H1 (cell line): ENCODE data around the gene FLT1. TPM values are rescaled to one million over a fixed set of nuclear protein-coding genes. Genes with fewer than 3 reads are reported as not detected.

Experiments used
- CTCF ChIA-PET: fragments of 300-600 bp; sonication (Branson Sonifier 250); formaldehyde crosslinking; loops from one replicate; lab custom pipeline; 2021; ENCODE audit not compliant: partially characterized antibody; lab: Charles Lee
- POLR2A ChIA-PET: fragments of 300-600 bp; sonication (Branson Sonifier 250); formaldehyde crosslinking; loops from one replicate; lab custom pipeline; 2021; ENCODE audit warnings: inconsistent platforms; ENCODE audit not compliant: partially characterized antibody; lab: Charles Lee
- DNase-seq, 2 experiments: peaks; one replicate each; pipeline versions ENCODE4 v3.0.0 to v3.0.0-alpha.2; 2010 to 2022; ENCODE audit warnings: low spot score in 2 of 2, low read depth in 1 of 2, mixed read lengths in 1 of 2
- FAIRE-seq: peaks from 2 replicates; lab custom pipeline; 2011; peaks lifted over from hg19 to GRCh38; lab: Jason Lieb, UNC
- H2AFZ ChIP-seq: 2 replicates; pipeline ENCODE4 v1.8.1; 2012; ENCODE audit warnings: low read length, inconsistent platforms
- H2AK5ac ChIP-seq: 2 replicates; pipeline ENCODE4 v1.6.1; 2013; ENCODE audit warnings: low read depth, low read length
- H2BK120ac ChIP-seq: replicated peaks from 2 replicates; pipeline ENCODE3; 2013; ENCODE audit warnings: low read depth, low read length, inconsistent platforms
- H2BK12ac ChIP-seq: 2 replicates; pipeline ENCODE4 v1.6.1; 2013; ENCODE audit warnings: low read depth, low read length
- H2BK15ac ChIP-seq: 2 replicates; pipeline ENCODE4 v1.6.1; 2013; ENCODE audit warnings: low read length
- H2BK20ac ChIP-seq: 2 replicates; pipeline ENCODE4 v1.6.1; 2013; ENCODE audit warnings: low read length
- H2BK5ac ChIP-seq: 2 replicates; pipeline ENCODE4 v1.6.1; 2013; ENCODE audit warnings: low read depth, low read length
- H3K14ac ChIP-seq: 2 replicates; pipeline ENCODE4 v1.6.1; 2013; ENCODE audit warnings: inconsistent platforms; ENCODE audit not compliant: insufficient read length
- H3K18ac ChIP-seq: 2 replicates; pipeline ENCODE4 v1.6.1; 2013; ENCODE audit warnings: low read length; ENCODE audit errors: extremely low read depth
- H3K23ac ChIP-seq: 2 replicates; pipeline ENCODE4 v1.6.1; 2013; ENCODE audit warnings: inconsistent platforms; ENCODE audit not compliant: insufficient read length
- H3K23me2 ChIP-seq: 2 replicates; pipeline ENCODE4 v1.6.1; 2013; ENCODE audit warnings: low read depth, low read length
- H3K27ac ChIP-seq: 2 replicates; pipeline ENCODE4 v1.6.1; 2011; ENCODE audit warnings: low read depth, low read length, inconsistent platforms
- H3K27me3 ChIP-seq, 4 experiments: replicated peaks in 1 of 4; 1 replicate in 1 of 4; 2 replicates in 3 of 4; pipeline versions ENCODE4 v1.6.1 to v1.8.1; 2011 to 2013; ENCODE audit warnings: low read length in 3 of 4, mild to moderate bottlenecking in 3 of 4, inconsistent platforms in 2 of 4, mixed read lengths in 2 of 4, moderate library complexity in 1 of 4; ENCODE audit not compliant: control insufficient read depth in 3 of 4, insufficient read depth in 3 of 4; ENCODE audit errors: extremely low read depth in 1 of 4
- H3K36me3 ChIP-seq, 4 experiments: 2 replicates each; pipeline versions ENCODE4 v1.6.1 to v1.8.1; 2011 to 2013; ENCODE audit warnings: mild to moderate bottlenecking in 4 of 4, low read length in 3 of 4, moderate library complexity in 2 of 4, control low read depth in 1 of 4, inconsistent platforms in 1 of 4; ENCODE audit not compliant: insufficient read depth in 4 of 4, control insufficient read depth in 2 of 4
- H3K4ac ChIP-seq: replicated peaks from 2 replicates; pipeline ENCODE3; 2013; ENCODE audit warnings: low read length, low read depth, mixed read lengths, inconsistent platforms; ENCODE audit not compliant: insufficient read length
- H3K4me1 ChIP-seq, 4 experiments: replicated peaks in 1 of 4; 1 replicate in 1 of 4; 2 replicates in 3 of 4; pipeline versions ENCODE4 v1.6.1 to v1.8.1; 2011 to 2013; ENCODE audit warnings: low read length in 3 of 4, inconsistent platforms in 2 of 4, mixed read lengths in 1 of 4; ENCODE audit not compliant: insufficient read depth in 4 of 4, control insufficient read depth in 3 of 4
- H3K4me2 ChIP-seq, 2 experiments: 2 replicates each; pipeline versions ENCODE4 v1.6.1 to v1.8.1; 2011 to 2013; ENCODE audit warnings: low read depth in 2 of 2, low read length in 2 of 2, control low read depth in 1 of 2, inconsistent platforms in 1 of 2, mild to moderate bottlenecking in 1 of 2; ENCODE audit not compliant: insufficient read depth in 1 of 2
- H3K4me3 ChIP-seq, 4 experiments: fragments of 200-600, 300-600 bp in 1 of 4; sonication (generic), shearing (Covaris generic), sonication (Bioruptor Twin) in 1 of 4; 2 replicates each; pipeline versions ENCODE4 v1.5.1 to v1.8.1; 2011 to 2016; ENCODE audit warnings: low read length in 4 of 4, low read depth in 3 of 4, control low read depth in 2 of 4, inconsistent platforms in 2 of 4, mild to moderate bottlenecking in 2 of 4, mixed read lengths in 1 of 4, moderate library complexity in 1 of 4; ENCODE audit not compliant: insufficient read depth in 2 of 4; ENCODE audit errors: extremely low read depth in 1 of 4
- H3K56ac ChIP-seq: replicated peaks from 2 replicates; pipeline ENCODE3; 2013; ENCODE audit warnings: low read depth, mild to moderate bottlenecking, mixed read lengths, low read length, inconsistent platforms; ENCODE audit not compliant: insufficient read length
- H3K79me1 ChIP-seq: 2 replicates; pipeline ENCODE4 v1.6.1; 2013; ENCODE audit warnings: low read depth, low read length, control low read depth
- H3K79me2 ChIP-seq, 2 experiments: 2 replicates each; pipeline versions ENCODE4 v1.6.1 to v1.8.1; 2012 to 2013; ENCODE audit warnings: low read length in 2 of 2, mild to moderate bottlenecking in 2 of 2, inconsistent platforms in 1 of 2; ENCODE audit not compliant: insufficient read depth in 2 of 2, control insufficient read depth in 1 of 2
- H3K9ac ChIP-seq, 4 experiments: replicated peaks in 1 of 4; 1 replicate in 1 of 4; 2 replicates in 3 of 4; pipeline versions ENCODE4 v1.6.1 to v1.8.1; 2011 to 2013; ENCODE audit warnings: low read depth in 3 of 4, low read length in 3 of 4, control low read depth in 2 of 4, mild to moderate bottlenecking in 2 of 4, moderate library complexity in 2 of 4, inconsistent platforms in 1 of 4; ENCODE audit errors: extremely low read depth in 1 of 4
- H3K9me3 ChIP-seq, 2 experiments: 2 replicates each; pipeline versions ENCODE4 v1.6.1 to v1.8.1; 2012 to 2013; ENCODE audit warnings: mild to moderate bottlenecking in 2 of 2, moderate library complexity in 2 of 2, control low read depth in 1 of 2, inconsistent platforms in 1 of 2, low read depth in 1 of 2, low read length in 1 of 2, mixed read lengths in 1 of 2; ENCODE audit not compliant: insufficient read depth in 2 of 2
- H4K20me1 ChIP-seq, 2 experiments: replicated peaks in 1 of 2; 2 replicates each; pipeline versions ENCODE3 to v1.8.1; 2011 to 2013; ENCODE audit warnings: inconsistent platforms in 2 of 2, low read length in 2 of 2, mild to moderate bottlenecking in 1 of 2; ENCODE audit not compliant: insufficient read depth in 2 of 2, control insufficient read depth in 1 of 2
- H4K5ac ChIP-seq: 2 replicates; pipeline ENCODE4 v1.6.1; 2013; ENCODE audit warnings: low read length, low read depth, mixed read lengths, inconsistent platforms; ENCODE audit not compliant: insufficient read length
- H4K8ac ChIP-seq: 2 replicates; pipeline ENCODE4 v1.8.0; 2013; ENCODE audit warnings: mild to moderate bottlenecking, moderate library complexity, low read length, inconsistent platforms; ENCODE audit not compliant: insufficient read depth; ENCODE audit errors: extremely low read depth
- H4K91ac ChIP-seq: replicated peaks from 2 replicates; pipeline ENCODE3; 2013; ENCODE audit warnings: low read length, mixed read lengths, inconsistent platforms; ENCODE audit not compliant: insufficient read length
- CBX5 ChIP-seq: fragments of 300-800, 300-1000 bp; sonication (generic); IDR thresholded peaks from 2 replicates; pipeline ENCODE4 v1.7.1; 2016; ENCODE audit warnings: antibody characterized with exemption, low read length, low read depth
- CTBP2 ChIP-seq: IDR thresholded peaks from 2 replicates; pipeline ENCODE4 v1.7.0; 2011; ENCODE audit warnings: borderline replicate concordance, mild to moderate bottlenecking, moderate library complexity, mixed read lengths, low read length; ENCODE audit not compliant: insufficient read depth, insufficient read length
- EGR1 ChIP-seq: IDR thresholded peaks from 2 replicates; pipeline ENCODE4 v1.6.1; 2011; ENCODE audit warnings: low read depth, low read length, borderline replicate concordance
- HDAC2 ChIP-seq, 2 experiments: fragments of 300-600 bp in 1 of 2; sonication (generic) in 1 of 2; IDR thresholded peaks; 2 replicates each; pipeline ENCODE4 v1.6.1; 2011 to 2012; ENCODE audit warnings: low read depth in 2 of 2, low read length in 2 of 2, mild to moderate bottlenecking in 2 of 2, moderate library complexity in 2 of 2, borderline replicate concordance in 1 of 2, inconsistent platforms in 1 of 2
- HDAC6 ChIP-seq: IDR thresholded peaks from one replicate; pipeline ENCODE4 v1.7.1; 2012; ENCODE audit warnings: low read depth, mild to moderate bottlenecking, inconsistent platforms, low read length, moderate library complexity
- JUN ChIP-seq: IDR thresholded peaks from 2 replicates; pipeline ENCODE4 v1.6.1; 2011; ENCODE audit warnings: low read depth, mild to moderate bottlenecking, improper control_type of control experiment, low read length
- KDM5A ChIP-seq: fragments of 200-600 bp; IDR thresholded peaks from 2 replicates; pipeline ENCODE4 v1.7.1; 2012; ENCODE audit warnings: mild to moderate bottlenecking, low read length, inconsistent platforms, mixed read lengths
- MAFK ChIP-seq: IDR thresholded peaks from 2 replicates; pipeline ENCODE4 v1.6.1; 2012; ENCODE audit warnings: low read depth, mild to moderate bottlenecking, improper control_type of control experiment, low read length
- POLR2A ChIP-seq, 2 experiments: IDR thresholded peaks; 1 replicate in 1 of 2; 2 replicates in 1 of 2; pipeline ENCODE4 v1.6.1; 2011; ENCODE audit warnings: low read depth in 2 of 2, low read length in 2 of 2, mild to moderate bottlenecking in 2 of 2; ENCODE audit errors: control extremely low read depth in 1 of 2
- POLR2AphosphoS5 ChIP-seq: IDR thresholded peaks from 2 replicates; pipeline ENCODE4 v1.6.1; 2011; ENCODE audit warnings: low read depth, low read length
- RBBP5 ChIP-seq: IDR thresholded peaks from 2 replicates; pipeline ENCODE4 v1.7.1; 2012; ENCODE audit warnings: low read depth, mild to moderate bottlenecking, inconsistent platforms, low read length, moderate library complexity, borderline replicate concordance
- RFX5 ChIP-seq: IDR thresholded peaks from 2 replicates; pipeline ENCODE4 v1.6.1; 2011; ENCODE audit warnings: low read depth, low read length, improper control_type of control experiment, borderline replicate concordance
- TCF12 ChIP-seq: IDR thresholded peaks from 2 replicates; pipeline ENCODE4 v1.6.1; 2011; ENCODE audit warnings: low read depth, mild to moderate bottlenecking, low read length
- WGBS, 2 experiments: shearing (Covaris generic) in 1 of 2; methylation state at CpG; one replicate each; pipeline versions ENCODE4 v1.1.6 to v1.1.7; 2013 to 2015; ENCODE audit warnings: low lambda C conversion rate in 2 of 2, mixed read lengths in 2 of 2, inconsistent platforms in 1 of 2, low coverage in 1 of 2, missing lambda C conversion rate in 1 of 2; ENCODE audit not compliant: insufficient replicate concordance in 2 of 2, insufficient coverage in 1 of 2, insufficient read length in 1 of 2; ENCODE audit errors: extremely low coverage in 1 of 2, missing lambda C conversion rate in 1 of 2; 5-methylcytosine and 5-hydroxymethylcytosine counted together
- polyA plus RNA-seq, 7 experiments: library from polyadenylated mRNA; depleted of rRNA in 3 of 7; stranded (reverse) in 5 of 7; unstranded in 2 of 7; fragments of >200 nt in 5 of 7; fragments of 200-250 nt in 2 of 7; gene quantifications; 1 replicate in 5 of 7; 2 replicates in 1 of 7; 4 replicates in 1 of 7; pipeline versions ENCODE4 v1.2.1 to v1.2.3, GENCODE V29; 2011 to 2013; ENCODE audit warnings: missing spikeins in 2 of 7, mixed read lengths in 2 of 7
- total RNA-seq: library from RNA; stranded (reverse); fragmentation: NEBNext Ultra II Directional; extraction: Animal tissue kit (Norgen Biotek cat#: 25700); gene quantifications from 2 replicates; pipeline ENCODE4 v1.2.1, GENCODE V29; 2021

The FLT1 gene
- total and polyA plus RNA-seq, 2 of the 8 experiments (the other 6 are each of a cell fraction or from before 2014, with no cell fraction given): 19.7 to 90.2 TPM

DNA sequence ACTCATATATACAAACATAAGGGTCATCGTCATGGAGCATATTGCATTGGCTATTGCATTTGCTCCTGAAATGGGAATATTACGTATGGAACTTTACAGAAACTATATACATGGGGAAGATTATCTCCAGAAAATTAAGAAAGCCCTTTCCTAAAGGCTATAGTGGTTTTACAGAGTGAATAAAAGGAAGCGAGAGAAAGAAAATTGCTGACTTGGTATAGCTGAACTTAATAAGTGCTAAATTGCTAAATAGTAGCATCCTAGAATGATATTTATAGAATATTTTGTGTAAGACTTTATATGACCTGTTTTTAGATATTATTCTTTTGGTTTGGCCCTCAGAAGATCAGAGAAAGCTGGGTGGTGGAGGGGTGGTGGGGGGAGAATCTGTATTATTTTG is 114.6 kb downstream of the FLT1 start:
- ChIA-PET POLR2A (interaction anchor here (0.9 kb wide), 1 partner anchor 11 kb away, joined by 3 read pairs; no protein-coding TSS in a partner anchor), CTCF (interaction anchor here (1.1 to 1.3 kb wide), 3 partner anchors 30 to 168 kb away, joined by 3 read pairs; no protein-coding TSS in a partner anchor)
- FAIRE-seq (no peak), DNase-seq (no peak)
- Histone ChIP-seq H3K18ac (no peak overlapping the region), H3K9me3 (no peaks in the 10 kb centered on the region), H3K23ac (no peak overlapping the region), H4K5ac (no peak overlapping the region), H2BK5ac (no peak overlapping the region), H3K14ac (no peak overlapping the region), H2BK120ac (no peak overlapping the region), H2AK5ac (no peak overlapping the region), H2BK15ac (no peak overlapping the region), H4K8ac (no peak overlapping the region), H3K27me3 (no peaks in the 10 kb centered on the region), H3K23me2 (no peaks in the 10 kb centered on the region; the same call in 1 of the 2 replicates), H3K79me1 (no peaks in the 10 kb centered on the region), H4K20me1 (no peaks in the 10 kb centered on the region), H3K4me3 (no peak overlapping the region), H3K36me3 (peaks cover 0 to 23% (median 8%) of the 10 kb centered on the region in 4 experiments; a peak in 4 of 8 replicates), H3K4me2 (no peak overlapping the region), H3K9ac (no peak overlapping the region), H2AFZ (no peak overlapping the region), H2BK12ac (no peak overlapping the region), H3K79me2 (no peaks in the 10 kb centered on the region), H3K4me1 (peaks cover 0 to 7% (median 0%) of the 10 kb centered on the region in 4 experiments; a peak in 4 of 7 replicates), H3K56ac (no peak overlapping the region), H3K4ac (no peak overlapping the region), H4K91ac (no peak overlapping the region), H3K27ac (no peak overlapping the region), H2BK20ac (no peak overlapping the region)
- WGBS, 2 experiments: 94% methylated on average over 3 of the region's 3 CpGs; no CpG with 5 or more reads in 1 of the 2 experiments
- TF ChIP-seq EGR1 (no peak), JUN (no peak), KDM5A (no peak), HDAC2 (IDR thresholded peaks at IDR 0.05; ENCODE audit: borderline replicate concordance in 1 of 2, low read depth in 2 of 2, low read length in 2 of 2) (no peak), MAFK (no peak), TCF12 (no peak), POLR2AphosphoS5 (no peak), CBX5 (no peak), POLR2A (IDR thresholded peaks at IDR 0.05; ENCODE audit: control extremely low read depth in 1 of 2, low read depth in 2 of 2, low read length in 2 of 2) (no peak), RFX5 (no peak), CTBP2 (no peak), RBBP5 (no peak), HDAC6 (no peak)
